ENCODE results near the gene GSTM4. TPM values are rescaled to one million over a fixed set of nuclear protein-coding genes. Genes with fewer than 3 reads are reported as not detected.

Gene GSTM4
- total and polyA plus RNA-seq, 9 of the 15 experiments (the other 6 are each of a cell fraction or from before 2014, with no cell fraction given) = 18.8 to 53.4 (median 38.8) TPM

DNA sequence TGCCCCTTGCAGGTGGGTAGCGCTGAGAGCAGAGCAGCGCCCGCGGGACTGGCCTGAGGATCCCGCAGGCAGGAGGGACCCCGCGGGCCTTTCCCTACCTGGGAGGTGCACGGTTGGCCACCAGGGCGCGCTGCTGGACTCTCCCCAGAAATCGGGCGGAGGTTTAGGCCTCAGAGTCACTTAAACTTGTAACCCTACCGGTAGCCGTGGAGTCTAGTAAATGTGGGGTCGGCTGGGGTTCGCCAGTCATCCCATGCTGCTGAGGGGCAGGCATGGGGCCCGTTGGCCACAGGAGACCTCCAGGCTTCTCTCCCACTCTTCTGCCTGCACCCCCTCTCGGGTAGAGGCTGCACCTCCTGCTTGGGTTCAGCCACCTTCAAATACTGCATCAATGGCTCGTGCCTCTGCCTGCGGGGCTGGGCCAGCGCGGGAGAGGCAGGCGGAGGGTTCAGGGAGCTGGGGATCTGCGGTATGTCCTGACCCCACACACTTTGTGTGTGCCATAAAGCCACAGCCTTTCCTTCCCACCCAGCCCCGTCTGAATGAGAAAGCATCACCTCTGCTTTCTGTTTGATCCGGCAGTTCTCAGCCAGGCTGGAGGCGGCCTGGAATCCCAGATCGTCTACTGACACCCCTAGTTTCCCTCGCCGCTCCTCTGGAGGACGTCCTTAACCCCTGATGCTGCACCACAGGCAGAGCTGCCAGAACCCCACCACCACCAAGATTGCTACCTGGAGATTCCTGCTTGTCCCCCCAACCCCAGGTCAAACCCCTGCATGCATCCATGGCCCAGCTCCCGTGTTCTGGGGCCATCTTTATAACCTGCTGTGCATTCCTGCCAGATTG is 12.3 kb upstream of the GSTM4 start (continued):
- TF ChIP-seq HDAC1 (IDR thresholded peaks at IDR 0.05) = no peak
- TF ChIP-seq, protein P1, sequence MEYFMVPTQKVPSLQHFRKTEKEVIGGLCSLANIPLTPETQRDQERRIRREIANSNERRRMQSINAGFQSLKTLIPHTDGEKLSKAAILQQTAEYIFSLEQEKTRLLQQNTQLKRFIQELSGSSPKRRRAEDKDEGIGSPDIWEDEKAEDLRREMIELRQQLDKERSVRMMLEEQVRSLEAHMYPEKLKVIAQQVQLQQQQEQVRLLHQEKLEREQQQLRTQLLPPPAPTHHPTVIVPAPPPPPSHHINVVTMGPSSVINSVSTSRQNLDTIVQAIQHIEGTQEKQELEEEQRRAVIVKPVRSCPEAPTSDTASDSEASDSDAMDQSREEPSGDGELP (CRISPR knock-in tag; IDR thresholded peaks at IDR 0.05; ENCODE audit: borderline replicate concordance) = no peak
- TF ChIP-seq, protein P2, sequence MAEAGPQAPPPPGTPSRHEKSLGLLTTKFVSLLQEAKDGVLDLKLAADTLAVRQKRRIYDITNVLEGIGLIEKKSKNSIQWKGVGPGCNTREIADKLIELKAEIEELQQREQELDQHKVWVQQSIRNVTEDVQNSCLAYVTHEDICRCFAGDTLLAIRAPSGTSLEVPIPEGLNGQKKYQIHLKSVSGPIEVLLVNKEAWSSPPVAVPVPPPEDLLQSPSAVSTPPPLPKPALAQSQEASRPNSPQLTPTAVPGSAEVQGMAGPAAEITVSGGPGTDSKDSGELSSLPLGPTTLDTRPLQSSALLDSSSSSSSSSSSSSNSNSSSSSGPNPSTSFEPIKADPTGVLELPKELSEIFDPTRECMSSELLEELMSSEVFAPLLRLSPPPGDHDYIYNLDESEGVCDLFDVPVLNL (CRISPR knock-in tag; IDR thresholded peaks at IDR 0.05; ENCODE audit: low read depth) = peak; percentile 60; the same call in 1 of the 2 replicates
- peak; percentile 36; the same call in 1 of the 2 replicates for TF ChIP-seq ZNF740 (CRISPR knock-in tag; IDR thresholded peaks at IDR 0.05)
- 0 out of 4 replicates have a peak, but pooled peaks of 1 of the 2 experiments have one; percentile 14 for TF ChIP-seq ZNF740 (tag; IDR thresholded peaks at IDR 0.05)
- TF ChIP-seq THRA (IDR thresholded peaks at IDR 0.05) = no peak
- TF ChIP-seq ZNF77 (CRISPR knock-in tag; IDR thresholded peaks at IDR 0.05) = no peak
- TF ChIP-seq CBX8 (IDR thresholded peaks at IDR 0.05; ENCODE audit: borderline replicate concordance, extremely low read depth, low read depth, low read length, poor library complexity, severe bottlenecking) = no peak
- TF ChIP-seq ETS2 (tag; IDR thresholded peaks at IDR 0.05; ENCODE audit: borderline replicate concordance, poor library complexity, severe bottlenecking) = no peak
- no peak for TF ChIP-seq ZC3H8 (IDR thresholded peaks at IDR 0.05)
- no peak for TF ChIP-seq KDM1A (IDR thresholded peaks at IDR 0.05)
- TF ChIP-seq MEF2A (IDR thresholded peaks at IDR 0.05; ENCODE audit: control insufficient read depth, low read depth, low read length) = no peak
- no peak for TF ChIP-seq HNRNPK (IDR thresholded peaks at IDR 0.05; ENCODE audit: low read depth, low read length, poor library complexity, severe bottlenecking)
- no peak for TF ChIP-seq ZNF584 (CRISPR knock-in tag; IDR thresholded peaks at IDR 0.05; ENCODE audit: low read depth)
- no peak for TF ChIP-seq WHSC1 (IDR thresholded peaks at IDR 0.05; ENCODE audit: low read length)
- TF ChIP-seq, protein P3, sequence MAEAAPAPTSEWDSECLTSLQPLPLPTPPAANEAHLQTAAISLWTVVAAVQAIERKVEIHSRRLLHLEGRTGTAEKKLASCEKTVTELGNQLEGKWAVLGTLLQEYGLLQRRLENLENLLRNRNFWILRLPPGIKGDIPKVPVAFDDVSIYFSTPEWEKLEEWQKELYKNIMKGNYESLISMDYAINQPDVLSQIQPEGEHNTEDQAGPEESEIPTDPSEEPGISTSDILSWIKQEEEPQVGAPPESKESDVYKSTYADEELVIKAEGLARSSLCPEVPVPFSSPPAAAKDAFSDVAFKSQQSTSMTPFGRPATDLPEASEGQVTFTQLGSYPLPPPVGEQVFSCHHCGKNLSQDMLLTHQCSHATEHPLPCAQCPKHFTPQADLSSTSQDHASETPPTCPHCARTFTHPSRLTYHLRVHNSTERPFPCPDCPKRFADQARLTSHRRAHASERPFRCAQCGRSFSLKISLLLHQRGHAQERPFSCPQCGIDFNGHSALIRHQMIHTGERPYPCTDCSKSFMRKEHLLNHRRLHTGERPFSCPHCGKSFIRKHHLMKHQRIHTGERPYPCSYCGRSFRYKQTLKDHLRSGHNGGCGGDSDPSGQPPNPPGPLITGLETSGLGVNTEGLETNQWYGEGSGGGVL (CRISPR knock-in tag; IDR thresholded peaks at IDR 0.05) = no peak
- peak; percentile 60; the same call in 1 of the 2 replicates for TF ChIP-seq HMGXB4 (CRISPR knock-in tag; IDR thresholded peaks at IDR 0.05)

Measured in K562 (cell line).